ENCODE results near the gene ZNF341. TPM values are rescaled to one million over a fixed set of nuclear protein-coding genes. Genes with fewer than 3 reads are reported as not detected.

Gene ZNF341
- polyA plus RNA-seq, 4 donors = 2.9 to 3.3 (median 3.1) TPM

- DNase-seq (ENCODE audit: low read depth in 4 of 4, low spot score in 3 of 4) = no peak
These were observed 33.3 kb downstream of the ZNF341 start for GRCh38 chr20:33765099-33765498.

GRCh38 chr20:33765592-33765991 lies 33.8 kb downstream of the ZNF341 start:
- no peak for DNase-seq (ENCODE audit: low read depth in 4 of 4, low spot score in 3 of 4)

- no peak for DNase-seq (ENCODE audit: low read depth in 4 of 4, low spot score in 3 of 4)
These were observed 34.9 kb downstream of the ZNF341 start for GRCh38 chr20:33766686-33767085.

DNA sequence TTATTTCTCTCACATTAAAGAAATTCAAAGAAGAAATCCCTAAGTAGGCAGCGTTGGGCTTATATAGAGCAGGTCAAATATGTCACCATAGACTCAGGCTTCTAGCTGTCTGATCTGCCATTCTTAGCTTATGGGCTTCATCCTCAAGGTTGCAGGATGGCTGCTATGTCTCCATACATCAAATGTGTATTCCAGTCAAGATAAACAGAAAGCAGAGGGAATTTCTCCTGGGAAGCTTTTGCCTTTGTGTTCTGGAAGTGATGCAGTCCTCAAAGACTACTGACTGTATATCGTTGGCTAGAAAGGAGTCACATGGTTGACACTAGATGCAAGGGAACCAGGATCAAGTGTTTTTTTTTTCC lies 36.0 kb downstream of the ZNF341 start:
- no peak for DNase-seq (ENCODE audit: low read depth in 4 of 4, low spot score in 3 of 4)

DNA sequence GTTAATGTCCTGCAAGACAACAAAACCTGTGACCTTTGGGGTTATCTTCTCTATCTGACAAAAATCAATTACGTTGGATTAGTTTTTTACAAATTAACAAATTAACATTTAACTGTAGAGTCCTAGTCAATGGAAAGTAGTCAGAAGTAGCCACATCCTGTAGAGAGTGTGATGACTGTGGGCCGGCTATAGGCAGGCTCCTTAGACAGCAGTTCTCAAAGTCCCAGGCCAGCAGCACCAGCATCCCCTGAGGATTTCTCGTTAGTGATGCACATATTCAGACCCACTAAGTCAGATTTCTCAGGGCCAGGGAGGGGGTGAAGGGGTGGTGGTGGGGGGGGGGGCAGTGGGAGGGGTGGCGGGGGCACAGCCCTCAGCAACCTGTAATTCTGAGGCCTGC lies 37.2 kb downstream of the ZNF341 start:
- no peak for DNase-seq (ENCODE audit: low read depth in 4 of 4, low spot score in 3 of 4)

GRCh38 chr20:33770005-33770404 lies 38.2 kb downstream of the ZNF341 start:
- DNase-seq (ENCODE audit: low read depth in 4 of 4, low spot score in 3 of 4) = no peak

DNA sequence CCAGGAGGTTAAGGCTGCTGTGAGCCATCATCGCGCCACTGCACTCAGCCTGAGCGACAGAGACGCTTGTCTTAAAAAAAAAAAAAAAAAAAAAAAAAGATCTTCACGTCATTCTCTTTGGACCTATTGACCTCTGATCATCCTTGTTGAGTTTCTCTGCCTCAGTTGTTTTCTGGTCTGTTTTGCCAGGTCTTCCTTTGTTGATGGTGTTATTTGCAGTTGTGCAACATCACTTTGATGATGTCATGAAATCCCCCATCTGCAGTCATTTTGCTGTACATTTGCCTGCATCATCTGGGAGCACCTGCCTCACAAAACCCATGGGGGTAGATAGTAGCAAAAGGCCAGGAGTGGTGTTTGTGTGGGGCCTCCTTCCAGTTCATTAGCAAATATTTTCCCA lies 40.1 kb downstream of the ZNF341 start:
- no peak for DNase-seq (ENCODE audit: low read depth in 4 of 4, low spot score in 3 of 4)

GRCh38 chr20:33772439-33772838 lies 40.6 kb downstream of the ZNF341 start:
- DNase-seq (ENCODE audit: low read depth in 4 of 4, low spot score in 3 of 4) = no peak

- DNase-seq (ENCODE audit: low read depth in 4 of 4, low spot score in 3 of 4) = no peak
These were observed 41.8 kb downstream of the ZNF341 start for GRCh38 chr20:33773412-33774089.

GRCh38 chr20:33777816-33778215 lies 46.0 kb downstream of the ZNF341 start:
- DNase-seq (ENCODE audit: low read depth in 4 of 4, low spot score in 3 of 4) = no peak

GRCh38 chr20:33781133-33781532 lies 49.3 kb downstream of the ZNF341 start:
- DNase-seq (ENCODE audit: low read depth in 4 of 4, low spot score in 3 of 4) = no peak

- no peak for DNase-seq (ENCODE audit: low read depth in 4 of 4, low spot score in 3 of 4)
These were observed 50.1 kb downstream of the ZNF341 start for GRCh38 chr20:33781945-33782344.

DNA sequence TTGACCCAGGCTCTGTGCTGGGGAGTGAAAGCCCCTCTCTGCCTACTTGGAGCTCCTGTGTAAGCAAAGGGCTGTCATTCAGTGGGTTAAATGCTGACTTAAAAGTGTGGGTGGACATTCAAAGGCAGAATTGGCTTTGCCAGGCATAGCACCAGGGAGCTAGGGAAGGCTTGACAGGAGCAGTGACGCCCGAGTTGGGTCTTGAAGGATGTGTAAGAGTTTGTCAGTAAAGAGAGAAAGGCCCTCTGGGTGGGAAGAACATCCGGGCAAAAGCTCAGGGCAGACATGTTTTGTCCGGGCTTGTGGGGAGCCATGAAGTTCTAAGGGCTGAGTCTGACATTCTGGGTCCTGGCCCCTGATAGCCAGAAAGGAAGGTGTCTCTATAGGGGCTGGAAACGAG lies 51.5 kb downstream of the ZNF341 start:
- DNase-seq (ENCODE audit: low read depth in 4 of 4, low spot score in 3 of 4) = no peak

DNA sequence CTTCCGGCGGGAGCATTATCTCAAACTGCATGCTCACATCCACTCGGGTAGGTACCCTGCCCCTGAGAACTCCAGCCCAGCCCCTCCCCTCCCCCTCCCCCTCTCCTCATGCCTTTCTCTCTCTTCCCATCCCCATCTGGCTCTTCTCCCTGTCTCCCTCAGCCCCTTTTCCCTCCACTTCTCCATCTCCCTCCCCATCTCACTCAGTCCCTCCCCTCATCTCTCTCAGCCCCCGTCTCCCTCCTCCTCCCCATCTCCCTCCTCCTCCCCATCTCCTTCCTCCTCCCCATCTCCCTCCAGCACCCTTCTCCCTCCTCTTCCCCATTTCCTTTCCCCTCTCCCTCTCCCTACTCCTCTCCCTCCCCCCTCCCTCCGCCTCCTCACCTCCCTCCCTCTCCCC lies 52.0 kb downstream of the ZNF341 start:
- DNase-seq (ENCODE audit: low read depth in 4 of 4, low spot score in 3 of 4) = no peak

DNA sequence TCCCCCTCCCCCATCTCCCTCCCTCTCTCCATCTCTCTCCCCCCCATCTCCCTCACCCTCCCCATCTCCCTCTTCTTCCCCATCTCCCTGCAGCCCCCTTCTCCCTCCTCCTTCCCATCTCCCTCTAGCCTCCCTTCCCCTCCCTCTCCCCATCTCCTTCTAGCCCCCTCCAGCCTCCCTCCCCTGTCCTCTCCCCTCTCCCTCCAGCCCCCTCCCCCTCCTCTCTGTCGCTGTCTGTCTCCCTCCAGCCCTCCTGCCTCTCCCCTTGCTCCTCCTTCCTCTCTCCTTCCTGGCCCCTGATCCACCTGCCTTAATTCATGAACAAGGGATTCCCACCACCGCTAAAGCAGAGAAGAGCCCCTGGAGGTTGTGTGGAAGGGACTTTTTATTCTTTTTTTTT lies 52.4 kb downstream of the ZNF341 start:
- DNase-seq (ENCODE audit: low read depth in 4 of 4, low spot score in 3 of 4) = no peak

- no peak for DNase-seq (ENCODE audit: low read depth in 4 of 4, low spot score in 3 of 4)
These were observed 53.7 kb downstream of the ZNF341 start for GRCh38 chr20:33785503-33785902.

DNA sequence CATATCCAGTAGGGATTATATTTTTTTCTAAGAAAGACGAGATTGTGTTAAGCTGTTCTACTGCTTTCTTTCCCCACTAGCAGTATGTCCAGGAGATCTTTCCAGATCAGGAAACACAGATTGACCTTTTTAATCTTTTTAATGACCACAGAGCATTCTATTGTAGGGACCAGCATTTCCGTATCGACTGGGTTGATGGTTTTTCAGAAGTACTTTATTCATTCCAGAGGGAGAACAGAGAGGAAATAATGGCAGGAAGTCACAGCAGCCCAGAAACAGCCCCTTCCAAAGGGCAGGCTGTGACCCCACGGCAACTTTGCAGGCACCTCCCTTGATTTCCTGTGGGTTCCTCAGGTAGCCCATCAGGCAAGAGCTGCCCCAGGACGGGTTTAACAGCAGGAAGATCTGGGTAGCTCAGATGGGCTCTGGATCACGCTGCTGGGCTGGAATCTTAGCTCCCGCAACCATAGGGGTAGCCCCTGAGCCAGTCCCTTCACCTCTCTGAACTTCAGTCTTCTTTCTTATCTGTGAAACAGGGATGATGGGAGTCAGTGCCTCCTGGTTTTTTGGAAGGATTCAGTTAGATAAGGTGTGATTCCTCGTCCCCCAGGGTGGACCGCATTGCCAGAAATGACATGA lies 55.6 kb downstream of the ZNF341 start:
- DNase-seq (ENCODE audit: low read depth in 4 of 4, low spot score in 3 of 4) = no peak

- DNase-seq (ENCODE audit: low read depth in 4 of 4, low spot score in 3 of 4) = no peak
These were observed 56.7 kb downstream of the ZNF341 start for GRCh38 chr20:33788351-33789049.

DNA sequence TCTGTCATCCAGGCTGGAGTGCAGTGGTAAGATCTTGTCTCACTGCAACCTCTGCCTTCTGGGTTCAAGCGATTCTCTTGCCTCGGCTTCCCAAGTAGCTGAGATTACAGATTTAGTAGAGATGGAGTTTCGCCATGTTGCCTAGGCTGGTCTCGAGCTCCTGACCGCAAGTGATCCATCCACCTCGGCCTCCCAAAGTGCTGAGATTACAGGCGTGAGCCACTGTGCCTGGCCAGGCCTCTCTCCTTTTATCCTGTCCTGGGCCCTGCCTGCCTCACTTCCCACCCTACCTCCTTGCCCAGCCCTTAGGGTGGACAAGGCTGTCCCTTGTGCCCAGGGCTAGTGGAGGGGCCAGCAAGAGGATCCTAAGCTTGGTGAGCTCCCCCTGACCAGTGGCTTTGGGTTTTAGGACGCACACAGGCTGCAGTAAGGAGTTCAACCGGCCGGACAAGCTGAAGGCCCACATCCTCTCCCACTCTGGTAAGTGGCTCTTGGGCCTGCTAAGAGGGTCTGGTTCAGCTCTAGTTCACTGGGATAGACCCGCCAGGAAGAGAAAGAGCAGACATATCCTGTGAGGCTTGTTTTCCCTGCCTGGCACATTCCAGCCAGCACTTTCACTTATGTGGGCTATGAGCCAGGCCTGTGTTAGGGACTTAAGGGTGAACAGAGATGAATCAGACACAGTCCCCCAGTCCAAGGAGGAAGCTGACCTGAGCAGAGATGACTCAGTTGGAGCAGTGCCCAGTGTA lies 57.5 kb downstream of the ZNF341 start:
- DNase-seq (ENCODE audit: low read depth in 4 of 4, low spot score in 3 of 4) = no peak

GRCh38 chr20:33789858-33790182 lies 58.0 kb downstream of the ZNF341 start:
- DNase-seq (ENCODE audit: low read depth in 4 of 4, low spot score in 3 of 4) = no peak

DNA sequence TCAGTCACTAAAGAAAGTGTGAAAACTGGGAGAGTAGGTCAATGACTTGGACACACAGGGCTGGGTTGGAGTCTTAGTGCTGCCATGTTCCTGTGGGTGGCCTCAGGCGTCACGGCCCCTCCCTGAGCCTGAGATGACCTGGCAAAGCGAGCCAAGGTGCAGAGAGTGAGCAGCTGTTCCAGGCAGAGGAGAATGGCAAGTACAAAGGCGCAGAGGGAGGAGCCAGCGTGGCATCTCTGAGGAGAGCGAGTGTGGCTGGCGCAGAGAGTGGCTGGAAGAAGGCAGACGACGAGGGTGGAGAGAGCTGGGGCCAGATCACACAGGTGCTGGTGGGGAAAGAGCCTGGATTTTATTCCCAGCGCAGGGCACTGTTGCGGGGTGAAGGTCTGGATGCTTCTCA lies 58.8 kb downstream of the ZNF341 start:
- DNase-seq (ENCODE audit: low read depth in 4 of 4, low spot score in 3 of 4) = no peak

DNA sequence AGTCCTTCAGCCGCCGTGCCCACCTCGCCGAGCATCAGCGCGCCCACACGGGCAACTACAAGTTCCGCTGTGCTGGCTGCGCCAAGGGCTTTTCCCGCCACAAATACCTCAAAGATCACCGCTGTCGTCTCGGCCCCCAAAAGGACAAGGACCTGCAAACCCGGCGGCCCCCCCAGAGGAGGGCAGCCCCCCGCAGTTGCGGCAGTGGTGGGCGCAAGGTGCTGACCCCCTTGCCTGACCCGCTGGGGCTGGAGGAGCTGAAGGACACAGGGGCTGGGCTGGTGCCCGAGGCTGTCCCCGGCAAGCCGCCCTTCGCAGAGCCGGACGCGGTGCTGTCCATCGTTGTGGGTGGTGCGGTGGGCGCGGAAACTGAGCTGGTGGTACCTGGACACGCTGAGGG lies 59.2 kb downstream of the ZNF341 start:
- DNase-seq (ENCODE audit: low read depth in 4 of 4, low spot score in 3 of 4) = no peak
